ENCODE results near the gene RALGAPB. TPM values are rescaled to one million over a fixed set of nuclear protein-coding genes. Genes with fewer than 3 reads are reported as not detected.

RALGAPB gene
- total RNA-seq, 1 donor = 40.6 TPM

DNA sequence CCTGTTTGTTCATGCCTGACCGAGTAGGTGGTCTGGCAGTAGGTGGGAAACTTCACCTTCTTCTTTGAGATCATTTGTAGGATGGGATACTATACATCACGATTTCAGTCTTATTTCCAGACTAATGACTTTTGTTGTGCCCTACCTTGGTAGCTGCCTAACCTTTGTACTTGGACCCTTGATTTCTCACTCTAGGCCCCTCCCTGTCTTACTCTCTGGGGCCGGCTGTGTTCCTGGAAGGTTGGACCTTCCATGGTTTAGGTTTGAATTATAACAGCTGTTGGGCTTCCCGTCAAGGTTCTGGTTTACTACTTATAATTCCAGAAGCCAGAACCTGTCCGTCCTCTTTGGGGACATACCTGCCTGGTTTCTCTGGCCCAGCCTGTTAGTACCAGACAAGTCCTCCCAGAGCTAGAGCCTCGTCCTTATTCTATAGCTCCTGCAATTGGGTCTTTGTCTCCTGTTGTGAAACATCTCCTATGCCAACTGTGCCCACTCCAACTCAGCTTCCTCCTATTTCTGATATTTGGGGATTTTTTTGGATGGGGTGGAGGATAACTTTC, 93.5 kb downstream of the RALGAPB start:
- Histone ChIP-seq H3K27me3 (ENCODE audit: insufficient read depth, low read length) (no peaks in the 10 kb centered on the region), H3K9me3 (ENCODE audit: low read depth, low read length) (no peaks in the 10 kb centered on the region), H3K4me1 (ENCODE audit: insufficient read depth, low read length) (no peaks in the 10 kb centered on the region), H3K4me3 (ENCODE audit: low read length) (no peak overlapping the region)

GRCh38 chr20:38569747-38570525, 97.3 kb downstream of the RALGAPB start:
- no peaks in the 10 kb centered on the region for H3K9me3 ChIP-seq (ENCODE audit: low read depth, low read length)
- H3K27me3 ChIP-seq (ENCODE audit: insufficient read depth, low read length) = no peaks in the 10 kb centered on the region
- H3K4me1 ChIP-seq (ENCODE audit: insufficient read depth, low read length) = no peaks in the 10 kb centered on the region
- H3K4me3 ChIP-seq (ENCODE audit: low read length) = no peak overlapping the region

- Histone ChIP-seq H3K9me3 (ENCODE audit: low read depth, low read length) (no peaks in the 10 kb centered on the region), H3K4me3 (ENCODE audit: low read length) (no peak overlapping the region), H3K4me1 (ENCODE audit: insufficient read depth, low read length) (no peaks in the 10 kb centered on the region), H3K27me3 (ENCODE audit: insufficient read depth, low read length) (no peaks in the 10 kb centered on the region)
Measured at GRCh38 chr20:38573413-38573812, 100.8 kb downstream of the RALGAPB start.

GRCh38 chr20:38579219-38579910, 106.7 kb downstream of the RALGAPB start:
- no peaks in the 10 kb centered on the region for H3K9me3 ChIP-seq (ENCODE audit: low read depth, low read length)
- no peaks in the 10 kb centered on the region for H3K27me3 ChIP-seq (ENCODE audit: insufficient read depth, low read length)
- no peaks in the 10 kb centered on the region for H3K4me1 ChIP-seq (ENCODE audit: insufficient read depth, low read length)
- no peak overlapping the region for H3K4me3 ChIP-seq (ENCODE audit: low read length)

DNA sequence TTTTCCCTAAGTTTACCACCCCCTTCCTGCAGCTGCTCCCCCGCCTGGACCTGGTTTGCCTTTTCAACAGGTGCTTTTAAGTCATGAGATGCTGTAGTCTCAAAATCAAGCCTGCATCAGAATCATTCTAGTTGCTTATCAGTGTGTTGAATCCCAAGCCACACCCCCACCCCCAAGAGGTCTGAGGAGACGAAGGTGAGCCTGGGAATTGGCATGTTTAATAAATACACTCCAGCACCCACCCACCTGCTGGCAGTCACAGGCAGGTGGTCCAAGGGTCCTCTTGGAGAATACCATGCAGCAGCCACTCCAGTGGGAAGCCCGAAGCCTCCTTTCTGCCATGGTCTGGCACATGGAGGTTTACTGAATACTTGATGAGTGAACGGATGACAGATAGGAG, 107.3 kb downstream of the RALGAPB start:
- Histone ChIP-seq H3K9me3 (ENCODE audit: low read depth, low read length) (no peaks in the 10 kb centered on the region), H3K4me1 (ENCODE audit: insufficient read depth, low read length) (no peaks in the 10 kb centered on the region), H3K4me3 (ENCODE audit: low read length) (no peak overlapping the region), H3K27me3 (ENCODE audit: insufficient read depth, low read length) (no peaks in the 10 kb centered on the region)

DNA sequence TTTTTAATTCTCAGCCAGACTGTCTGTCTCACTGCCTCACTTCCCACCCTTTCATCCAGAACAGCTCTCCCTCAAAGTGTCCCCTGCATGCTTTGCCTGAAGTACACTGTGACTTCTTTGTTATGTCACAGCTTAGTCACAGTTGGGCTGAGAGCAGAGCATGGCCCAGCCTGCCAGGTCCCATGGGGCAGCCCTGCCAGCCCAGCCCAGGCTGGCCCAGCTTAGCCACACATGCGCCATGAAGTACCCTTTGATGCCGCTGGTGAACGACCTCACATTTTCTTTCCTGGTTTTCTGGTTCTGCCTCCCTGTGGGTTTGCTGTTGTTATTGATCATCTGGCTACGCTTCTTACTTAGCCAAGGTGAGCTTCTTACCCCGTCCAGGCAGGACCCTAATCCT, 108.4 kb downstream of the RALGAPB start, which contains the start of gene ADIG:
Gene ADIG, plus strand, starts transcription at position 185 of the 400 bp plus-strand sequence. Its CDS starts 54 bp downstream, at position 239.
- Histone ChIP-seq H3K4me1 (ENCODE audit: insufficient read depth, low read length) (no peaks in the 10 kb centered on the region), H3K27me3 (ENCODE audit: insufficient read depth, low read length) (no peaks in the 10 kb centered on the region), H3K9me3 (ENCODE audit: low read depth, low read length) (no peaks in the 10 kb centered on the region), H3K4me3 (ENCODE audit: low read length) (no peak within 1 kb of the TSS)

- Histone ChIP-seq H3K9me3 (ENCODE audit: low read depth, low read length) (no peaks in the 10 kb centered on the region), H3K4me3 (ENCODE audit: low read length) (no peak overlapping the region), H3K4me1 (ENCODE audit: insufficient read depth, low read length) (no peaks in the 10 kb centered on the region), H3K27me3 (ENCODE audit: insufficient read depth, low read length) (no peaks in the 10 kb centered on the region)
Measured at GRCh38 chr20:38581830-38582358, 109.3 kb downstream of the RALGAPB start.

DNA sequence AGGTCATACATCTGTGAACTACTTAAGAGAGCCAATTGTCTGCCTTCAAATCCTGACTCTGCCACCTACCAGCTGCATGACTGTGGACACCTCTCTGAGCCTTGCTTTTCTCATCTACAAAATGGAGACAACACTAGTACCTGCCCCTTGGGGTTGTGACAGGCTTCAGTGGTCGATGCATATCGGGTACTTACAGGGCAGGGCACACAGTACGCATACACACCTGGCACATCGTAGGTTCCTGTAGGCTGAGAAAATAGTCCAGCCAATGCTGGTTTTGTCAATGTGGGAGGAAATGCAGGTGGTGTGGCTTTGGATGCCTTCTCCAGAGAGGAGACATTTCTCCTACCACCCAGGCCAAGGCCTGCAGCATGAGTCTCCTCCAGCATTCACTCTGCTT, 110.7 kb downstream of the RALGAPB start:
- H3K27me3 ChIP-seq (ENCODE audit: insufficient read depth, low read length) = no peaks in the 10 kb centered on the region
- no peaks in the 10 kb centered on the region for H3K4me1 ChIP-seq (ENCODE audit: insufficient read depth, low read length)
- no peak overlapping the region for H3K4me3 ChIP-seq (ENCODE audit: low read length)
- H3K9me3 ChIP-seq (ENCODE audit: low read depth, low read length) = no peaks in the 10 kb centered on the region

- Histone ChIP-seq H3K4me3 (ENCODE audit: low read length) (no peak overlapping the region), H3K4me1 (ENCODE audit: insufficient read depth, low read length) (no peaks in the 10 kb centered on the region), H3K9me3 (ENCODE audit: low read depth, low read length) (no peaks in the 10 kb centered on the region), H3K27me3 (ENCODE audit: insufficient read depth, low read length) (no peaks in the 10 kb centered on the region)
Measured at GRCh38 chr20:38584099-38584763, 111.6 kb downstream of the RALGAPB start.

DNA sequence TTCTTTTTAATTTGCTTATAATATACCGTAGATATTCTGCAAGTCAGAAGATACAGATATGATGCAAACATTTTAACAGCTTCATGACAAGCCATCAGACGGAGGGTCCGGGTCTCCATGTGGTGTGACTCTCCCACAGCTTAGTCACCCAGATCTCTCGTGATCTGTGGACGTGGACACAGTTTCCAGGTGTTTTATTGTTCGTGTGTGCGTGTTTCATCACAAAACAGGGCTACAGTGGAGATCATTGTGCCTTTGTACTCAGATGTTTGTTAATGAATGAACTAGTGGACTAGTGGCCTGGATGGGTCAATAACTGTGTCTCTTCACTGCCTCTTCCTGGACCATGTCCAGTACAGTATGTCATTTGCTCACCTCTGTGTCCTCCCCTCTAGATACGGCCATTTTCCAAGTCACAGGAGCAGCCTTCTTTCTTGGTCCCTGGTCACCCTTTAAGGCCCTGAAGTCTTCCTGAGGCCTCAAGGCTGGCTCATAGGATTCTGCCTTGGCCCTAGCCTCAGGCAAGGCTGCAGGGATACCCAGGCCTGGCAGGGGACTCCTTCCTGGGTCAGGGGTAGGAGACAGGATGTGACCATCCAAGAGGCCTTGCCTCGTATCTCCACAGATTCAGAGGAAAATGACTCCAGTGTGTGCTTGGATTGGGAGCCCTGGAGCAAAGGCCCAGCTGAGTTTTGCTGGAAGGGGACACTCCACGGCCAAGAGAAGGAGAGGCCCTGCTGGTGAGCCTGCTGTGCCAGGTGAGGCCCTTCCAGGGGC, 112.9 kb downstream of the RALGAPB start:
- Histone ChIP-seq H3K4me1 (ENCODE audit: insufficient read depth, low read length) (no peaks in the 10 kb centered on the region), H3K4me3 (ENCODE audit: low read length) (no peak overlapping the region), H3K27me3 (ENCODE audit: insufficient read depth, low read length) (no peaks in the 10 kb centered on the region), H3K9me3 (ENCODE audit: low read depth, low read length) (no peaks in the 10 kb centered on the region)

GRCh38 chr20:38586181-38586525, 113.5 kb downstream of the RALGAPB start:
- no peaks in the 10 kb centered on the region for H3K4me1 ChIP-seq (ENCODE audit: insufficient read depth, low read length)
- no peak overlapping the region for H3K4me3 ChIP-seq (ENCODE audit: low read length)
- H3K9me3 ChIP-seq (ENCODE audit: low read depth, low read length) = no peaks in the 10 kb centered on the region
- H3K27me3 ChIP-seq (ENCODE audit: insufficient read depth, low read length) = no peaks in the 10 kb centered on the region

GRCh38 chr20:38588303-38588702, 115.7 kb downstream of the RALGAPB start:
- H3K4me3 ChIP-seq (ENCODE audit: low read length) = no peak overlapping the region

GRCh38 chr20:38589351-38589750, 116.7 kb downstream of the RALGAPB start:
- Histone ChIP-seq H3K27me3 (ENCODE audit: insufficient read depth, low read length) (no peaks in the 10 kb centered on the region), H3K4me3 (ENCODE audit: low read length) (no peak overlapping the region), H3K9me3 (ENCODE audit: low read depth, low read length) (no peaks in the 10 kb centered on the region), H3K4me1 (ENCODE audit: insufficient read depth, low read length) (no peaks in the 10 kb centered on the region)

More at GRCh38 chr20:38588303-38588702, 115.7 kb downstream of the RALGAPB start:
- Histone ChIP-seq H3K9me3 (ENCODE audit: low read depth, low read length) (no peaks in the 10 kb centered on the region), H3K27me3 (ENCODE audit: insufficient read depth, low read length) (no peaks in the 10 kb centered on the region), H3K4me1 (ENCODE audit: insufficient read depth, low read length) (no peaks in the 10 kb centered on the region)

- Histone ChIP-seq H3K4me1 (ENCODE audit: insufficient read depth, low read length) (no peaks in the 10 kb centered on the region), H3K4me3 (ENCODE audit: low read length) (no peak overlapping the region), H3K27me3 (ENCODE audit: insufficient read depth, low read length) (no peaks in the 10 kb centered on the region), H3K9me3 (ENCODE audit: low read depth, low read length) (no peaks in the 10 kb centered on the region)
Measured at GRCh38 chr20:38589967-38590675, 117.5 kb downstream of the RALGAPB start.

Data from mononuclear cell (primary cell).